HG03159 (cell line): ENCODE data around the gene TM4SF1.

Experiments used
- ATAC-seq: cut with Tn5 transposase; IDR thresholded peaks from one replicate; pipeline ENCODE4 v1.9.1; 2021; ENCODE audit warnings: mild to moderate bottlenecking, moderate library complexity; ENCODE audit not compliant: unreplicated experiment

Gene TM4SF1

GRCh38 chr3:149377408-149378364 is at the start of gene TM4SF1:
Gene TM4SF1, minus strand, starts transcription at chr3:149377649. Its CDS starts 102 bp downstream, at chr3:149377547.
- no peak for ATAC-seq

GRCh38 chr3:149426325-149426724 is 48.9 kb upstream of the TM4SF1 start:
- ATAC-seq, result no peak

GRCh38 chr3:149424918-149425317 is 47.5 kb upstream of the TM4SF1 start:
- no peak for ATAC-seq

- ATAC-seq, result no peak
These were observed 44.3 kb upstream of the TM4SF1 start for GRCh38 chr3:149421764-149422163.

GRCh38 chr3:149419816-149420215 is 42.4 kb upstream of the TM4SF1 start:
- ATAC-seq, result no peak

- no peak for ATAC-seq
These were observed 40.3 kb upstream of the TM4SF1 start for GRCh38 chr3:149417727-149418126.

- peak; percentile 92 for ATAC-seq
These were observed 39.7 kb upstream of the TM4SF1 start for GRCh38 chr3:149417174-149417573.

- no peak for ATAC-seq
These were observed 38.0 kb upstream of the TM4SF1 start for GRCh38 chr3:149415484-149415883.

- no peak for ATAC-seq
These were observed 37.2 kb upstream of the TM4SF1 start for GRCh38 chr3:149414557-149415231.

GRCh38 chr3:149411583-149411982 is 34.1 kb upstream of the TM4SF1 start:
- no peak for ATAC-seq

- no peak for ATAC-seq
These were observed 31.9 kb upstream of the TM4SF1 start for GRCh38 chr3:149409351-149409750.

- ATAC-seq, result no peak
These were observed 30.4 kb upstream of the TM4SF1 start for GRCh38 chr3:149407898-149408297.

GRCh38 chr3:149406244-149406752 is 28.8 kb upstream of the TM4SF1 start:
- no peak for ATAC-seq

- no peak for ATAC-seq
These were observed 26.0 kb upstream of the TM4SF1 start for GRCh38 chr3:149403443-149403842.

- ATAC-seq, result no peak
These were observed 25.0 kb upstream of the TM4SF1 start for GRCh38 chr3:149402481-149402880.

- no peak for ATAC-seq
These were observed 24.5 kb upstream of the TM4SF1 start for GRCh38 chr3:149401926-149402310.

- ATAC-seq, result no peak
These were observed 23.9 kb upstream of the TM4SF1 start for GRCh38 chr3:149401212-149401925.

GRCh38 chr3:149400645-149401044 is 23.2 kb upstream of the TM4SF1 start:
- no peak for ATAC-seq

- no peak for ATAC-seq
These were observed 20.8 kb upstream of the TM4SF1 start for GRCh38 chr3:149398296-149398695.

GRCh38 chr3:149397528-149397927 is 20.1 kb upstream of the TM4SF1 start:
- ATAC-seq, result no peak

GRCh38 chr3:149396476-149396875 is 19.0 kb upstream of the TM4SF1 start:
- ATAC-seq, result no peak
